GM19455 (cell line): ENCODE measurements around the gene PNPLA2.
A peak's percentile ranks its signal among the peaks of the same experiment; 100 is the strongest.

Experiments used
- ATAC-seq: cut with Tn5 transposase; IDR thresholded peaks from one replicate; pipeline ENCODE4 v1.9.1; 2021; ENCODE audit not compliant: unreplicated experiment

PNPLA2 gene

DNA sequence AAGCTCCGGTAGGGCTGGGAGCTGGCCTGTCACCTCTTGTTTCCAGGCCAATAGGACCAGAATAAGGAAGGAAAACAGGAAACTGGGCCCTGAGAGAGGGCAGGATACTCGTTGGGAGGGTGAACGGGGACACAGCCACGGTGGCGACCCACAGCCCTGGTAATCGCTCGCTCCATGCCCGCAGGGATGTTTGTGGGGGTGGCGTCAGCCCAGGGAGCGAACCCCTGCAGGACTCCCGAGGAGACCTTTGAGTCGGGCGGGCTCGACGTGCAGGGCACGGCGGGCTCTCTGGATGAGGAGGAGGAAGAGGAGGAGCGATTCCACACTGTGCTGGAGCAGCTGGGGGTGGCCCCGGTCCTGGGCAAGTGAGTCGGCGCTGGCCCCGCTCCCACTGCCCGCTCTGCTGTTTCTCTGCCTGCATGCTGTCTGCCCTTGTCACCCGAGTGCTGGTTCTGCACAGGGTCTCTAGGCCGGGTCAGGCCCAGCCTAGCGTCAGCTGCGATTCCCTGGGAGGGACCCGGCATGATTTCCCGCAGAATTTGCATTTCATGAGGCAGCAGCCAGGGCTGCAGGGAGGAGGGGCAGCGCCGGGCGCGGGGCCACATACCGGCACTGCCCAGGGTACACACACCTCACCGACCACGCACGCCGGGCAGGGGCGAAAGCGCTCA, 10.6 kb downstream of the PNPLA2 start:
- ATAC-seq: no peak

GRCh38 chr11:829847-830294, 11.2 kb downstream of the PNPLA2 start:
- ATAC-seq: no peak

- ATAC-seq: peak; percentile 38
Measured at GRCh38 chr11:830295-831117, 11.8 kb downstream of the PNPLA2 start.

GRCh38 chr11:831118-831864, 12.6 kb downstream of the PNPLA2 start:
- ATAC-seq: no peak

GRCh38 chr11:831961-832528, 13.3 kb downstream of the PNPLA2 start:
- ATAC-seq: no peak

GRCh38 chr11:832529-833113, 13.9 kb downstream of the PNPLA2 start, which contains the start of gene CD151:
CD151 (plus strand) TSS chr11:832952; CDS start chr11:836070, 3,118 bp downstream.
- no peak for ATAC-seq

GRCh38 chr11:833114-833791, 14.5 kb downstream of the PNPLA2 start:
- no peak for ATAC-seq

DNA sequence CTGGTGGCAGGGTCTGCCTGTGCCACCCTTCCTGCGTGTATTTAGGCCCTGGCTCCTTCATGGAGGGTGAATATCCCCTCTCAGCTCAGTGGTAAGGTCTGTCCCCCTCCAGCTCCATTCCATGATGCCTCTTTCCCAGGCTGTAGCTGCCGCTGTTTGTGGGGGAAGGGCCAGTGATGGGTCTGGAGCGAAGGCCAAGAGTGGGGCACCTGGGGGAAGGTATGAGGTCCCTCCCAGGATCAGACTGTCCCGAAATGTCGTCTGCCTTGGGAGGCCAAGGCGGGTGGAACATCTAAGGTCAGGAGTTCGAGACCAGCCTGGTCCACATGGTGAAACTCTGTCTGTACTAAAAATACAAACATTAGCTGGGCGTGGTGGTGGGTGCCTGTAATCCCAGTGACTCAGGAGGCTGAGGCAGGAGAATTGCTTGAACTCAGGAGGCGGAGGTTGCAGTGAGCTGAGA, 15.2 kb downstream of the PNPLA2 start:
- no peak for ATAC-seq

DNA sequence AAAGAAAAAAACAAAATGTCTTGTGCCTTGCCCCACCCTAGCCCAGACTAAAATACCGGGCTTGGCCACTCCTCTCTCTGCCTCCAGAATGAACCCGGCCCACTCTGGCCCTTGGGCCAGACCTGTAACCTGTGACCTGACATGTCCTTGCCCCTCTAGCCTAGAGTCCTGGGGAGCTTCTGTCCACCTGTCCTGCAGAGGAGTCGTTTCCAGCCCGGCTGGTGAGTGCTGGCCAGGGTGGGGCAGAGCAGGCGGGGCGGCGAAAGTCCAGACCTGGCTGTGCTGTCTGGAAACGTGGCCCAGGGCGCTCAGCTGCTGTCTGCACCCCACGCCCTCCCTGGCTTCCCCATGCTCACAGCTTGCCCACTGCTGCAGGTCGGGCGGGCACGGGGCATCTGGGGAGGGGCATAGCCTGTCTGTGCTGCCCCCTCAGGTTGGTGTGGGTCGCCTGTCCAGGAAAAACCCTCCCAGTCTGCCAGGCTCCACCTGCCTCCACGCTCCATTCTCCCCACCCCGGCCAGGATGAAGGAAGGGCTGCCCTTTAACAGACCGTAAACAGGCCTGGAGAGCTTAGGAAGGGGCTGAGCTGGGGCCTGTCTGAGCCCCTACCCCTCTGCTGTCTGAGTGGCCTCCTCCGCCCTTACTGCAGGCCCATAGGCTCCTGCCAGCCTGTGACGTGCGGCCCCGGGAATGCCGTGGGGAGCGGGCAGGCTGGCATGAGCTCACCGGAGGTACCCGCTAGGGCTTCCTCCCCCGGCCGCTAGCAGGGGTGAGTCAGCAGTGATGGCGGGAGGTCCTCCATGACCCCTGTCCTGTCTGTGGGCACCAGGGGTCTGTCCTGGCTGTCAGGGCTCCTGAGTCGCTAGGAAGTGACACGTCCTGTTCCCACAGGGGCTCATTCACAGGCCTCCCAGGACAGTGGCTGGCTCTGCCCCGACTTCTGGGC, 15.9 kb downstream of the PNPLA2 start:
- no peak for ATAC-seq

DNA sequence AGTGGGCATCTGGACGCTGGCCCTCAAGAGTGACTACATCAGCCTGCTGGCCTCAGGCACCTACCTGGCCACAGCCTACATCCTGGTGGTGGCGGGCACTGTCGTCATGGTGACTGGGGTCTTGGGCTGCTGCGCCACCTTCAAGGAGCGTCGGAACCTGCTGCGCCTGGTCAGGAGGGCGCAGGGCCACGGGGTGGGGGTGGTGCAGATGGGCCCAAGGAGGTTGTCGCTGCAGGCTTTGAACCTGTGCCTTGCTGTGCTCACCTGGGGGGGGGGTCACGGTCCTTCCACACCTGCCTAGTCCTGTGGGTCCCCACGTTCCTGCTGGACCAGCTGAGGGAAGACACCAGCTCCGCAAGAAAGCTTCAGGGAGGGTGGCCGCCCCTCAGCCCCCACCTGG, 17.6 kb downstream of the PNPLA2 start:
- no peak for ATAC-seq

DNA sequence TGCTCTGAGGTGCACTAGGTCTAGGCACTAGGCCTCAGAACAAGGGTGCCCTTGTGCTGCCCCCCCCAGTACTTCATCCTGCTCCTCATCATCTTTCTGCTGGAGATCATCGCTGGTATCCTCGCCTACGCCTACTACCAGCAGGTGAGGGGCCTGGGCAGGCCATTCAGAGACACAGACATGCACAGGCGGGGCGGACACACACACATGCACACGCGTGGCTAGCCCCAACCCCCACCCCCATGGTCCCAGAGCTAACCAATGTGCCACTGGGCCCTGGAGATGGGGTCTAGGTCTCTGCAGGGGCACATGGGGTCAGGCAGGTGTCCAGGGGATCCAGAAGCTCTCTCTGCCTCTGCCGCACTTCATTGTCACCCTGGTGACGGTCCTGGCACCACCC, 18.0 kb downstream of the PNPLA2 start:
- no peak for ATAC-seq

- ATAC-seq: no peak
Measured at GRCh38 chr11:837189-837989, 18.7 kb downstream of the PNPLA2 start.

DNA sequence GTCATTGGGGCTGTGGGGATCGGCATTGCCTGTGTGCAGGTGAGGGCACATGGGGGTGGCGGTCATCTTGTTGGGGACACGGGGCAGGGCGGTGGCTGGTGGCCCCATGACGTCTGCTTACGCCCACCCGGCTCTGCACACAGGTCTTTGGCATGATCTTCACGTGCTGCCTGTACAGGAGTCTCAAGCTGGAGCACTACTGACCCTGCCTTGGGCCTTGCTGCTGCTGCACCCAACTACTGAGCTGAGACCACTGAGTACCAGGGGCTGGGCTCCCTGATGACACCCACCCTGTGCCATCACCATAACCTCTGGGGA, 19.2 kb downstream of the PNPLA2 start:
- ATAC-seq: no peak

- no peak for ATAC-seq
Measured at GRCh38 chr11:838441-839279, 19.9 kb downstream of the PNPLA2 start.

GRCh38 chr11:839280-839623, 20.5 kb downstream of the PNPLA2 start:
- no peak for ATAC-seq

DNA sequence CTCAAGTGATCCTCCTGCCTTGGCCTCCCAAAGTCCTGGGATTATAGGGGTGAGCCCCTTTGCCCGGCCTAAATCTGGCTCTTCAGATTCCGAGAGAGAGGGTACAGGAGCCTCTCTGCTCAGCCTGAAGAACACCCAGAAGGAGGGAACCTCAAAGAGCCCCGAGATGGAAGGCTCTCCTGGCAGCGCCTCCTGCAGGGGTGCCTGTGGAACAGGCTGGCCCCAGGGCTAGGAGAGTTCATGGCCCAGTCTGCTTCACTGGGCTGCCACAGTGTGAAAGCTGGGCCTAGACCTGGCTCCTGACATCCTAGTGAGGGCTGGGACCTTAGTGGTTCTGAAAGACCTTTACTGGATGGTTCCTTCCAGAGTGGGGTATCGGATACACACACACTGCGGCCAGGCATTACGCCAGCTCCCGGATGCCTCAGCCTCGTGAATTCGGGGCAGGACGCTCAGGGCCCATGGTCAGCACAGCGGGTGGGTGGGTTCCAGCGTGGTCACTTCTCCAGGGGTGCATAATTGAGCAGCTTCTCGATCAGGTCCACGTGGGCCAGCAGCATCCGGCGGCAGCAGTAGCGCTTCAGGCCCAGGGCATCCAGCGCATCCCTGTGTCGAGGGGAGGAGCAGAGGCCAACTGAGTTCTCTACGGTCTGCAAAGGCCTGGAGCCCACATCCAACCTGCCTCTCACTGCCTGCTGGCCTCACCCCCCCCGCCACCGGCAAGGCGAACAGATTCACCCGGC, 21.3 kb downstream of the PNPLA2 start:
- no peak for ATAC-seq

DNA sequence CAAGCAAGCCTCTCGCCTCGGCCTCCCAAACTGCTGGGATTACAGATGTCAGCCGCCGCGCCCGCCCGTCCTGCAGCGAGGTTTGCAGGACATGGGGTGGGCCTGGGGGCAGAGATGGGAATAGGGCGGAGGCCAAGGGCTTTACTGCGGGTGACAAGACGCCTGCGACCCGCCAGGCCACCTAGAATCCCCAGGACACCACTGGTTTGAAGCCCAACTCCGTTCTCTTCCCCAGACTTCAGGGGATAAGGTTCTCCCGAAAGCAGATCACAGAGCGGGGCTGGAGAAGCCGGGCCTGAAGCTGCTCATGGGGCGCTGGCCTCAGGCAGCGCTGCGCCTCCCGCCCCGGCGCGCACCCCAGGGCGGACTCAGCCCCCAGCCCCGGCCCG, 23.3 kb downstream of the PNPLA2 start:
- ATAC-seq: peak; percentile 41
